Stimulated activated CD4-positive, alpha-beta T cell treated with anti-CD3 and anti-CD28 coated beads, Interleukin-4, amount 100 ng/mL, for 1 hour (primary cell): ENCODE measurements around the gene MYO3B.
"Not testable (repeated sequence)": the region's sequence is repeated elsewhere in the genome, so short reads cannot be mapped to it uniquely, and the experiment has no call there.

Experiments used
- DNase-seq: peaks from one replicate; pipeline ENCODE4 v3.0.0-alpha.2; 2020

MYO3B gene

DNA sequence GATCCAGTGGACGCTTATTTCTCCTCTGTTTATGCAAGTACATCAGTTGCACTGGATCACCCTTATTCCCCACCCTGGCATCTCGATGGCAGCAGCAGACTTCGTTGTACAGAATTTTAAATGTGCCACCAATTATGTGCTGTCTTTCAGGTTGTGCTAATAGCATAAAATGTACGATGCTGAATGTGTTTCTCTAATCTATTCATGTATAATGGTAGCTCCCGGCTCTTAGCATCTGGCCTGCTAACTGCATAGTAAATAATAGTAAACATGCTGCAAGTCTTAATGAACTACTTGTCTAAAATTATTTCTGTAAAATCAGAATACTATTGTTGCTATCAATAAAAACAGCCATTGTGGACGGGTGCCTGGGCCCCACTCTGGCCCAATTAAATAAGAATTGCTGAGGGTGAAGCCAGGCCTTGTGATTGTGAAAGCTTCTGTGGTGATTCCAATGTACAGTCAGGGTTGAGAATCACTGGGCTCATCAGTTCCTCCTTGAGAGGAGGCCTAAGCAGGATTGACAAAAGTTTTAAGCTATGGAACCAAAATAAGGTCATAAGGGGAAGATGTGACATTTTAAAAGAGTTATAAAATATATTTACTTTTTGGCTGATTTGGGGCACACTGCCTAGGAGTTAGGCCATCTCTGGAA is 14.4 kb upstream of the MYO3B start:
- DNase-seq: no peak

- DNase-seq: no peak
These were observed 12.8 kb upstream of the MYO3B start for GRCh38 chr2:170165129-170165528.

DNA sequence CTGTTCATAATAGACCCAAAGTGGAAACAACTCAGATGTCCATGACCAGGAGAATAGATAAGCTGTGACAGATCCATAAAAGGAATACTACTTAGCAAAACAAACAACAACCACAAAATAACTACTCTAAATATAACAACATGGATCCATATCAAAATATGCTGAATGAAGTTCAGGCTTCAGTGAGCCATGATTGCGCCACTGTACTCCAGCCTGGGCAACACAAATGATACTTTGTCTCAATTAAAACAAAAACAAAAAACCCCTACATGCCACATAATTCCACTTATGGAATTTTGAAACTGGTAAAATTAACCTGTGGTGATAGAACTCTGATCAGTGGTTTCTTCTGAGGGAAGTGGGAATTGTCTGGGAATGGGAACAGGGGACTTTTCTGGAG is 11.2 kb upstream of the MYO3B start:
- DNase-seq: no peak

- no peak for DNase-seq
These were observed 7.5 kb upstream of the MYO3B start for GRCh38 chr2:170170281-170171040.

- no peak for DNase-seq
These were observed 1.7 kb upstream of the MYO3B start for GRCh38 chr2:170176212-170176611.

DNA sequence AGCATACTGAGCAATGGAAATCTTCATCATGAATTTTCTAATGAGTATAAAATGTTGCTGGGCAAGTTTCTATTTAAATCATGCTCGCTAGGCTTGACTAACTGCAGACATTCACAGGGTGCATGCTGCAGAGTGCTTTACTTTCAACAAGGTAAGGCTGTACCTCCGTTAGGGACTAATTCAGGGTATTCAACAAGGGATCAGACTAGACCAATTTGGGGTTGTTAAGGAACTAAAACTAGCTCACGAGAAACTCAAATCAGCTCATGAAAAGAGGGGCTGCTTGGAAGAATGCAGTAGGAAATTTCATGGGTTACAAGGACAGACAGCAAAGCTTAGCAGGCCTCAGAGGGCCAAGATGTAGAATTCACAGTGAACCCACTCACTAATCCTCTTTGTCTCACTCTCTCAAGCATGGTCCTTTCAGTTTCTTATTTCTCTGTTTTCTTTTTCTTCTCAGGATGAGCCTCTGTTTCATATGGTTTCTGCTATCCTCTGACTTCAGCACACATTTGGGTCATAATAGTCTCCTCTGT is 2.2 kb downstream of the MYO3B start:
- DNase-seq: no peak

GRCh38 chr2:170181602-170182001 is 3.7 kb downstream of the MYO3B start:
- DNase-seq: no peak

DNA sequence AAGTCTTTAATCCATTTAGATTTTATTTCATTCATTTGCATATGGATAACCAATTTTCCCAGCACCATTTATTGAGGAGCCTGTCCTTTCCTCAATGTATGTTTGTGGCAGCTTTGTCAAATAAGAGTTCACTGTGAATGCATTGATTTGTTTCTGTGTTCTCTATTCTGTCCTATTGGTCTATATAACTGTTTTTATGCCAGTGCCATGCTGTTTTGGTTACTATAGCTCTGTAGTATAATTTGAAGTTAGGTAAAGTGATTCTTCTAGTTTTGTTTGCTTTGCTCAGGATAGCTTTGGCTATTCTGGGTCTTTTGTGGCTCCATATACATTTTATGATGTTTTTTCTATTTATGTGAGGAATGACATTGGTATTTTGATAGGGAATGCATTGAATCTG is 7.4 kb downstream of the MYO3B start:
- no peak for DNase-seq

DNA sequence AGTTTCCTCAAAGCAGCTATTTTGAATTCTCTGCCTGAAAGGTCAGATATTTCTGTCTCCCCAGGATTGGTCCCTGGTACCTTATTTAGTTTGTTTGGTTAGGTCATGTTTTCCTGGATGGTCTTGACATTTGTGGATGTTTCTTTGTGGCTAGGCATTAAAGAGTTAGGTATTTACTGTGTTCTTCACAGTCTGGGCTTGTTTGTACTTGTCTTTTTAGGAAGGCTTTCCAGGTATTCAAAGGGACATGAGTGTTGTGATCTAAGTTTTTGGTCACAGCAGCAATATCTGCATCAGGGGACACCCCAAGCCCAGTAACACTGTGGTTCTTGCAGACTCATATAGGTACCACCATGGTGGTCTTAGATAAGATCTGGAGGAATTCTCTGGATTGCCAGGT is 11.8 kb downstream of the MYO3B start:
- DNase-seq: no peak

DNA sequence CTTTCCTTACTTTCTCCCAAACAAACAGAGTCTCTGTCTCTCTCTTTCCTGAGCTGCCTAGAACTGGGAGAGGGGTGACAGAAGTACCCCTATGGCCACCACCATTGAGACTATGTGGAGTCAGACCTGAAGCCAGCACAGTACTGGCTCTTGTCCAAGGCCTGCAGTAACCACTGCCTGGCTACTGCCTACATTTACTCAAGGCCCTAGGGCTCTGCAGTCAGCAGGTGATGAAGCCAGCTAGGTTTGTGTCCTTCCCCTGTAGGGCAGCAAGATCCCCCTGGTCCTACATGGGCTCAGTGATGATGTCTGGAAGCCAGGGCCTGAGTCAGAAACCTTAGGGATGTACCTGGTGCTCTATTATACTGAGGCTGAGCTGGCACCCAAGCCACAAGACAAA is 12.2 kb downstream of the MYO3B start:
- no peak for DNase-seq

DNA sequence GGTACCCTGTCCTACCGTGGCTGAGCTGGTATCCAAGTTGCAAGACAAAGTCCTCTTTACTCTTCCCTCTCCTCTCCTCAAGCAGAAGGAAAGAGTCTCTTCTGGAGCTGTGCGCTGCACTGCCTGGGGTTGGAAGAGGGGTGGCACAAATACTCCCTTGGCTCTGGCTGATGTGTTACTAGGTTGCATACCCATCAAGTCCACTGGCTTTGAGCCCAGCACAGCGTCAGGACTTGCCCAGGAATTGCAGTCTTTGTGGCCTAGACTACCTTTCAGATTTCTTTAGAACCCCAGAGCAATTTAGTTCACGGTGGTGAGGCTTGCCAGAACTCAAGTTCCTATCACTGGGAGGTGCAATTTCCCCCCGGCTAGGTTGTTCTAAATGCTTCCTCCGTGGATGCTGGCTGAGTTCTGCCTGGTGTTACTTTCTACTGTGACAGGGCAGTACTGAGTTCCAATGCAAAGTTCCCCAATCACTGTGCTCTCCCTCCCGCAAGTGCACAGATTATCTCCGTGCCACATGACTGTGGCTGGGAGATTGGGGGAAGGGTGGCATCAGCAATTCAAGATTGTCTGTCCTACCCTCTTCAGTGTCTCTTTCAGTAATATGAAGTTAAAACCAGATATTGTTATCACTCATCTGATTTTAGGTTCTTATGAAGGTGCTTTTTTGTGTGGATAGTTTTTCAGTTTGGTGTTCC is 13.4 kb downstream of the MYO3B start:
- no peak for DNase-seq

GRCh38 chr2:170196963-170197362 is 19.0 kb downstream of the MYO3B start:
- no peak for DNase-seq

GRCh38 chr2:170201275-170201674 is 23.3 kb downstream of the MYO3B start:
- no peak for DNase-seq

DNA sequence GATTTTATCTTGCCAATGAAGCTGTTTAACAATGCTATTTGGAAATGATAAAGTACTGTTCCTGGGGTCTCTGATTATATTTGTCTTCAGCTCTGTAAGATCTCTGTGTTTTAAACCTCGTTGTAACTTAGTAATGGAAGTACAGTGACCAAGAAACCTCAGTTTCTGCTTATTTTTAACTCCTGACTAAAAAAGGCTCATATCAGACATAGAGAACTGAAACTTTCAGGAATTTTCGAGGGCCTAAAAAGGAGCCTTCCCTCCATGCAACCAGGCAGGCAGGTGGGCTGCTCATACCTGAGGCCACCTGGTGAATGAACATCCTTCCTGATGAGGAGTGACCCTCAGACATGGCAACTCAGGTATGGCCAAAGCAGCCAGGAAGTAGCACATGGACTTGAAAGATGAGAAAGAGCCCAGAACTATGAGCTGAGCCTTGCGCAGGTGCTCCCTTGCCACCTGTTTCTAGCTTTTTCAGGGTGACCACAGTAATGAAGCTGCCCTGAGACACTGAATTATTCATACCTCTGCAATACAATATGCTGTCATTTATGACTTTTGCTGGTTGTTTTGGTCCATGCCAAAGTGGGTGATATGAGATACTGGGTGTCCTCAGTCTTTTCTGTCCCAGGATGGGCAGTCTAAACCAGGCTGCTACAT is 23.9 kb downstream of the MYO3B start:
- DNase-seq: no peak

DNA sequence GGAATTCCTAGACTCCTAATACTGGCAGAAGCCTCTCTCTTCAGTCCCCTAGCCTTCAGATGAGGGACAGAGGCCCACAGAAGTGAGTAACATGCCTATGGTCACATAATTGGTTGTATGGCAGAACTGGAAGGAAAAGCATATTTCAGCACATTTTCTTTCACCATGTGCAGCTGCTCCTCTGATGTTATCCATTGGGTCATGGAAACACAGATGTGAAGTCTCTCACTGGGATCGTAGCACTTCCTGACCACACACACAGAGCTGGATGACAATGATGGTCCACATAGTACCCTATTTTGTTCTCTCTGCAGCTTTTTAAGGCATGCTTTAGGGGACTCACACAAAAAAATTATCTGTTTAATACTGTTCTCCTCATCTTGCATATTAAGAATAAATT is 24.5 kb downstream of the MYO3B start:
- no peak for DNase-seq

- DNase-seq: no peak
These were observed 26.5 kb downstream of the MYO3B start for GRCh38 chr2:170204298-170204951.

DNA sequence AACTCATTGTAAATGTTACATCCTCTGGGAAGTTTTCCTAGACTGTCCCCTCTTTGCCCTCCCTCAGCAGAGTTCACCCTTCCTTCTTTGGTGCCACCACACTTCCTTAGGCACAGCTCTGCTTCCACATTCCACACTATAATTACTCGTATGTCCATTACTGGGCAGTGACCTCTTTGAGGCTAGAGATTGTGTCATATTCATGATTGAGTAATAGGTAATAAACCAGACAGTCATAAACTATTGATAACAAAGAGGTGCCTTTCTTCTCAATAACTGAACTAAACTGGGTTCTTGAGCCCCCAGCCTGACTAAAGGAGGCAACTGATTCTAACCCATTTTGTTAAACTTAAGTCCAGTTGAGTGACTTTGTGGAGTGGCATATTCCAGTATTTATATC is 28.3 kb downstream of the MYO3B start:
- DNase-seq: no peak

DNA sequence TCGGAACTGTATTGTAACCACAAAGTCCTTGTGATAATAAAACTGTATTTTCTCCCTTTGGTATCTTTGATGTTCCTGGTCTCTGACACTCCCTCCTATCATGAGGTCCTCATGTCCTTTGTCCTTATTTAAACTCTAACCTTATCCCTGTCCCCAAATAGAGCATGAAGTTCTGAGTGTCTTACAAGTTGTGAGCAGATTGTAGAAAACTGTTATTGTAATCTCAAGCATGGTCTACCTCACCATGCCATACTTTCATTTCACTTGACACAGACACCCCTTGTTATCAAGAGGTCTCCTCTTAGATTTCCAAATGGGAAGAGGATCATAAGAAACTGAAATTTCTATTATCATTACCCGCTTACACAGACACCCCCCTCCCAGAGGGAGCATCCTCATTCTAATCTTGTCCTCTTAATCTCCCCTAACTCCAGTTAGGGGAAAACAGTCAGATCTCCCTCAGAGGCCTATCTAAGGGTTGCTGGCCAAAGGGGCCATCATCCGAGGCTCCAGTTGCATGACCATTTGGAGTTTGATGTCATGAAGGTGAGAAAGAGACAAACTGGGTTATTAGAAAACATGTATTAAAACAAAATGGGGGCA is 29.0 kb downstream of the MYO3B start:
- DNase-seq: no peak

DNA sequence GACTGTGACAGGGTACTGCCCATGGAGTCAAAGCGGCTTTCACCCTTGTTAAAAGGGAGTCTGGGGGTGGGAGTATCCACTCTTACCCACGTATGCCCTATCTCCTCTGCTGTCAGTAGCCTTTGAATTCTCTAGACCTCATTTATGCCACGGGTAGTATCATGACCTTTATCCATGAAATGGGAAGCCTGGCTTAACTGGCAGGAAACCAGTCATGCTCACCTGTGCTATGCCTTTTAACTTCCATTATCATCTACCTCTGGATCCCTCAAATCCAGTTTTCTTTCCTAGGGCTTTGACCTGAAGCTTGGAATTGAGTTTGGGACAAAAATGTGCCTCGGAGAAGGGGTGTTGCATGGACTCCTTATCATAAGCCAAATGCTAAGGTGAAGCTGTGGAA is 30.0 kb downstream of the MYO3B start:
- DNase-seq: no peak

DNA sequence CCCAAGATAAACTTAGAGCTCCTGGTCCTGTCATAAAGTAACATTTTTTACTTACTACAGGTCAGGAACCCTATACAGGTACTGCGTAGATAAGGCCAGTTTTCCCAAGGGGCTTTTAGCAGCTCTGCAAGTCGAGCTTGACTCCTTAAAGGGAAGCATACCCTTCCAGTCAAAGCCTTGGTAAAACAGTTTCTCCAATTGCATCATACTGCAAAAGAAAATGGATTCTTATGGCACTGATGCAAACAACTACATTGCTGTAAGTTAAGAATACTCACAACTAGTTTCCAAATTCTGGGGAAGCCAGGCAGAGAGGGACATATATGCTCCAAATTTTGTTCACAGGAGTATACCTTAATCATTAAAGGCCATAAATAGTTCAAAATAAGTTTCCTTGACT is 31.0 kb downstream of the MYO3B start:
- no peak for DNase-seq

DNA sequence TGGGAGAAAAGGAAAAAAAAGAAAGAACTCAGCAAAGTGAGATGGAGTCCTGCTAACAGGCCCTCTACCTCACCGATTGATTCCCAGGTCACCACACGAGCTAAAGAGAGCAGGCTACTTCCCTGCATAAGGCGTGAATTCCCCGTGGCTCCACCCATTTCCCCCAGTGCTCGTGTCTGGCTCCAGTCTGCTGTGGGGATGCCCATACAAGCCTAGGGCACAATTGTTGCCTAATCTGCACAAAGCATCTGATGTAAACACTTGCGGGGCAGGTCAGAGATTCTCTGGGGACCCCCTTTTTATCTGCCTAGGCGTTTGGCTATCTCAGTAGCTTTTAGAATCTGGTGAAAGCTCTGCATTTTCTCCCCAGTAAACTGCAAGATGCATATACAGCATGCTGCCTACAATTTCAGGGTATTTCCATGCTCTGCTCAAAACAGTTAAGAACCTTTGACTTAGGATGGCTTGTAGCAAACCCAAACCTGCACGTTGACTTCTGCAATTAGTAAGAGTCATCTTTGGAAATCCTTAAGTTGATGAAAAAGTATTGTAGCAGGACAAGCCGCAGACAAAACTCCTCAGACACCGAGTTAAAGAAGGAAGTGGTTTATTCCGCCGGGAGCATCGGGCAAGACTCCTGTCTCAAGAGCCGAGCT is 34.8 kb downstream of the MYO3B start:
- no peak for DNase-seq

GRCh38 chr2:170213281-170213625 is 35.3 kb downstream of the MYO3B start:
- DNase-seq: not testable (repeated sequence)
